ENCODE measurements around the gene NEDD9. TPM values are rescaled to one million over a fixed set of nuclear protein-coding genes. Genes with fewer than 3 reads are reported as not detected.

Gene NEDD9
- total RNA-seq, 4 donors from 2014 or later: 7.7 to 14.9 (median 10.9) TPM

DNA sequence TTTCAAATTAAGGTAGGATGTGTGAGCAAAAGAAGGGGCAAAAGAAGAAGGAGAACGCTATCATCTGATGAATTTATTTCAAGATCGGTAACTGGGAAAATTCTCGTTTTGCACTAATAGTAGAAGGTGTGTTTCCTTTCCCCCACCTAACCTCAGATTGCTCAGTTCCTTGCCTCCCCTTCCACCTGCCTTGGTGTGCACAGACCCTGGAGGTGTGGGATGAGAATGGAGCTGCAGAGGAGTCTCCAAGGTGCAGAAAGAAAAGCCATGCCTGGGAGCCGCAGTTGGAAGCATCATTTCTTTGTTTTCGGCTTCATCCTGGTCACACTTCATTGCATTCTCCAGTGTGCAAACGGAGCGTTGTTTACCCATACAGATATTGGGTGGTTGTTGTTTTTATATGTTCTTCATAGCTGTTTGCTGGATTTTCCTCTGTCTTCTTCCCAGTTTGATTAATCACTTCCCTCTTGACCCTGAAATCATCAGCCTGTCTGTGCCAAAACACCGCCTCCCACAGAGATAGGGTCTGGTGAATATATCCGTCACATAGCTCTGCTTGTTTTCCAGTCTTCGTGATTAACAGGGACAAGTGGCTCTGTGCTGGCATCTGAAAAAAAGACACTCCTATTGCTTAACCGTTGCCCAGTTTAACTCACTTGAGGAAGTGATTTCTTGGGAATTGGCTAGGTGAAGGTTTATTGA is 40.2 kb upstream of the NEDD9 start:
- DNase-seq: no peak
- Histone ChIP-seq H3K4me3 (no peak overlapping the region), H3K4me1 (peaks cover 0 to 7% (median 4%) of the 10 kb centered on the region in 3 donors), H3K27ac (no peak overlapping the region), H3K9me3 (no peaks in the 10 kb centered on the region), H3K27me3 (no peaks in the 10 kb centered on the region), H3K36me3 (no peaks in the 10 kb centered on the region)
- TF ChIP-seq CTCF (IDR thresholded peaks at IDR 0.05): no peak
- no peak for TF ChIP-seq POLR2A (IDR thresholded peaks at IDR 0.05)
- intact Hi-C loops (cut with DNase I): no loop called here
- WGBS, 2 donors: 66 to 74% methylated on average over 11 of the region's 11 CpGs

- Histone ChIP-seq H3K27me3 (no peaks in the 10 kb centered on the region), H3K4me3 (no peak overlapping the region), H3K27ac (no peak overlapping the region), H3K9me3 (no peaks in the 10 kb centered on the region), H3K36me3 (no peaks in the 10 kb centered on the region), H3K4me1 (no peaks in the 10 kb centered on the region)
- no peak for TF ChIP-seq POLR2A (IDR thresholded peaks at IDR 0.05)
- TF ChIP-seq CTCF (IDR thresholded peaks at IDR 0.05): no peak
- WGBS, 2 donors: 89 to 91% methylated on average over 3 to 4 of the region's 4 CpGs
- no peak for DNase-seq
- intact Hi-C loops (cut with DNase I): no loop called here
These were observed 39.0 kb upstream of the NEDD9 start for GRCh38 chr6:11271228-11272020.

DNA sequence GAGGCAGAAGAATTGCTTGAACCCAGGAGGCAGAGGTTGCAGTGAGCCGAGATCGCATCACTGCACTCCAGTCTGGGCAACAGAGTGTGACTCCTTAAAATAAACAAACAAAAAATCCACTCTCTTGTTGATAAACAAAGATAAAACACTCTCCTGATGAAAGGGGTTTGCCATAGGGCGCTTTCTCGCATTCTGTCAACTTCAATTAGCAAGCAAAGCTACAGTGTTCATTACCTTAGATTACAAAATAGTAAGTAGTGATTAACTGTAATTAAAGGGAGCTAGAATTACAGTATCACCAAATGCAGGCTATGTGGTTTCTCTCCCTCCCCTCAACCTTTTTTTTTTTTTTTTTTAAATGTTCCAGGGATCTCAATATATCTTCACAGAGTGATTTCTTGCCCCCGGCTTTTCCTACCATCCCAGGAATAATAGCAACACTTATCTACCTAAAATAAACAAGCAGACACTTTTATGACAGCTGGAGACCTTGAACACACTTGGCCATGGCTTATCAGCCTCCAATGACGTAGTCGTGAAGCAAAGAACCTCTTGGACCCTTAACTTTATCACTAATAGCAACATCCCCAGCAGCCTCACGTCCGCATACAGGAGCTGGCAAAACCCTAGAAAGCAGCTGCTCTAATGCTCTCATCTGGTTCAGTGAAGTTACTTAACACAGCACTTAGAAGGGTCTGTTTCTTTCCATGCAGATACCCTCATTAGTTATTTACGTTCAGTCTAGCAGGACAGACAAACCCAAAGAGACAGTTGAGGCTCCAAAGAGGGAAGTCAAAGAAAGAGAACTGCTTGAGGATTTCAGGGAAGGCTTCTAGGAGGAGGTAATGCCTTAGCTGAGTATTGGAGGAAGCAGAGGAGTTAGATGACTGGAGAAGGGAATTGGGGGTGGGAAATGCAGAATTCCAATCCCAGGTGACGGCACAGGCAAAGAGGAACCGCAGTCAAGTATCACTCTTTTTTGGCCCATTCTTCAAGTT is 37.9 kb upstream of the NEDD9 start:
- H3K9me3 ChIP-seq: no peaks in the 10 kb centered on the region
- H3K27me3 ChIP-seq: no peaks in the 10 kb centered on the region
- no peak overlapping the region for H3K4me3 ChIP-seq
- DNase-seq: no peak
- intact Hi-C loops (cut with DNase I): no loop called here
- H3K36me3 ChIP-seq: no peaks in the 10 kb centered on the region
- WGBS, 2 donors: 87 to 89% methylated on average over 11 to 12 of the region's 12 CpGs
- H3K4me1 ChIP-seq: no peaks in the 10 kb centered on the region
- no peak overlapping the region for H3K27ac ChIP-seq
- TF ChIP-seq POLR2A (IDR thresholded peaks at IDR 0.05): no peak
- TF ChIP-seq CTCF (IDR thresholded peaks at IDR 0.05): no peak

DNA sequence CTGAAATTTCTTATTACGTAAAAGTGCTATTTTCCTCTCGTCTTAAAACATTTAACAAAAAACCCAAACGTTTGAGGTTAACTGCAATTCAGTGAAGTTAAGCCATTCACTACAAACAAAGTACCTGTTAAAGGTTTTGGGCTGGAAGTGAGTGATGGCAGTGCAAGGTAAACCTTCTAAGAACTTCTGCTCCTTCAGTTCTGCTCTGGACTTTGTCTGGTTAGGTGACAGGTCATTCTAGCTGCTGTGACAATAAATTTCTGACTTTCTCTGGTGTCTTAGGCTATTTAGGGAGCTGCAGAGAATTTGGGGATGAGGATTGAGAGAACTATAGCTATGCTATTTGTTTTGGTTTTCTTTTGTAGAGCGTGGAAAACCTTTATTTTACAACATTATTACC is 36.5 kb upstream of the NEDD9 start:
- intact Hi-C loops (cut with DNase I): no loop called here
- no peak for DNase-seq
- no peaks in the 10 kb centered on the region for H3K36me3 ChIP-seq
- peaks cover 0 to under 1% (median 0%) of the 10 kb centered on the region in 3 donors for H3K4me1 ChIP-seq
- H3K9me3 ChIP-seq: no peaks in the 10 kb centered on the region
- WGBS, 2 donors: 79 to 80% methylated on average over 4 of the region's 4 CpGs
- no peak overlapping the region for H3K4me3 ChIP-seq
- H3K27ac ChIP-seq: no peak overlapping the region
- TF ChIP-seq POLR2A (IDR thresholded peaks at IDR 0.05): no peak
- TF ChIP-seq CTCF (IDR thresholded peaks at IDR 0.05): no peak
- H3K27me3 ChIP-seq: no peaks in the 10 kb centered on the region

Data from esophagus squamous epithelium (tissue), 5 donors.